Right atrium auricular region (tissue), 2 donors: ENCODE results near the gene TXLNB. TPM values are rescaled to one million over a fixed set of nuclear protein-coding genes. Genes with fewer than 3 reads are reported as not detected.

Experiments used
- DNase-seq: peaks from one replicate; pipeline ENCODE4 v3.0.0-alpha.2; 2019; ENCODE audit warnings: low spot score
- H3K27ac ChIP-seq, 2 donors: fragments of 200-600 bp; sonication (generic); 1 replicate in 1 of 2; 2 replicates in 1 of 2; pipeline ENCODE4 v1.5.1; 2016 to 2019
- H3K27me3 ChIP-seq, 2 donors: fragments of 200-600 bp; sonication (generic); one replicate each; pipeline versions ENCODE4 v1.5.1 to v1.6.0; 2017 to 2019
- H3K36me3 ChIP-seq: fragments of 200-600 bp; sonication (generic); one replicate; pipeline ENCODE4 v1.5.1; 2016
- H3K4me1 ChIP-seq, 2 donors: fragments of 200-600 bp; sonication (generic); one replicate each; pipeline versions ENCODE4 v1.5.1 to v1.6.0; 2017 to 2019
- H3K4me3 ChIP-seq, 2 donors: fragments of 200-600 bp; sonication (generic); 1 replicate in 1 of 2; 2 replicates in 1 of 2; pipeline ENCODE4 v1.5.1; 2017 to 2019; ENCODE audit warnings: mild to moderate bottlenecking in 1 of 2, moderate library complexity in 1 of 2
- H3K9me3 ChIP-seq, 2 donors: fragments of 200-600 bp; sonication (generic); one replicate each; pipeline ENCODE4 v1.5.1; 2019
- CTCF ChIP-seq, 2 donors: fragments of 200-600 bp; sonication (generic); IDR thresholded peaks; one replicate each; pipeline ENCODE4 v1.5.1; 2019; ENCODE audit warnings: antibody characterized with exemption in 2 of 2
- total RNA-seq, 2 donors: library from RNA; depleted of rRNA; stranded (reverse); fragments of >200 nt; gene quantifications; one replicate each; pipeline ENCODE4 v1.1.0, GENCODE V29; 2016

TXLNB gene
- total RNA-seq, 2 donors from 2014 or later: 74.7 to 132 TPM

- no peaks in the 10 kb centered on the region for H3K27me3 ChIP-seq
- H3K4me1 ChIP-seq: no peaks in the 10 kb centered on the region
- H3K9me3 ChIP-seq: peaks cover 5 to 39% of the 10 kb centered on the region in 2 donors
- no peak overlapping the region for H3K4me3 ChIP-seq
- TF ChIP-seq CTCF (IDR thresholded peaks at IDR 0.05): no peak
- no peak for DNase-seq
- no peaks in the 10 kb centered on the region for H3K36me3 ChIP-seq
- H3K27ac ChIP-seq: no peak overlapping the region
Measured at GRCh38 chr6:139205843-139206242, 86.0 kb downstream of the TXLNB start.

- peaks cover 5 to 31% of the 10 kb centered on the region in 2 donors for H3K9me3 ChIP-seq
- H3K27ac ChIP-seq: no peak overlapping the region
- DNase-seq: no peak
- H3K27me3 ChIP-seq: no peaks in the 10 kb centered on the region
- no peak overlapping the region for H3K4me3 ChIP-seq
- no peak for TF ChIP-seq CTCF (IDR thresholded peaks at IDR 0.05)
- H3K4me1 ChIP-seq: no peaks in the 10 kb centered on the region
- H3K36me3 ChIP-seq: no peaks in the 10 kb centered on the region
Measured at GRCh38 chr6:139204978-139205377, 86.8 kb downstream of the TXLNB start.

GRCh38 chr6:139201378-139201777 lies 90.4 kb downstream of the TXLNB start:
- peaks cover 5 to 14% of the 10 kb centered on the region in 2 donors for H3K9me3 ChIP-seq
- H3K4me3 ChIP-seq: no peak overlapping the region
- H3K36me3 ChIP-seq: no peaks in the 10 kb centered on the region
- no peak for DNase-seq
- H3K27ac ChIP-seq: no peak overlapping the region
- H3K27me3 ChIP-seq: no peaks in the 10 kb centered on the region
- no peaks in the 10 kb centered on the region for H3K4me1 ChIP-seq
- no peak for TF ChIP-seq CTCF (IDR thresholded peaks at IDR 0.05)

- Histone ChIP-seq H3K36me3 (no peaks in the 10 kb centered on the region), H3K4me1 (no peaks in the 10 kb centered on the region), H3K9me3 (no peaks in the 10 kb centered on the region), H3K4me3 (no peak overlapping the region), H3K27ac (no peak overlapping the region), H3K27me3 (no peaks in the 10 kb centered on the region)
- no peak for TF ChIP-seq CTCF (IDR thresholded peaks at IDR 0.05)
- no peak for DNase-seq
Measured at GRCh38 chr6:139198529-139199288, 93.1 kb downstream of the TXLNB start.

- TF ChIP-seq CTCF (IDR thresholded peaks at IDR 0.05): no peak
- no peaks in the 10 kb centered on the region for H3K36me3 ChIP-seq
- no peaks in the 10 kb centered on the region for H3K27me3 ChIP-seq
- H3K27ac ChIP-seq: no peak overlapping the region
- no peak for DNase-seq
- no peaks in the 10 kb centered on the region for H3K9me3 ChIP-seq
- H3K4me3 ChIP-seq: no peak overlapping the region
- no peaks in the 10 kb centered on the region for H3K4me1 ChIP-seq
Measured at GRCh38 chr6:139194740-139195139, 97.1 kb downstream of the TXLNB start.

Other genes starting within 250 kb of the TXLNB start
- gene HECA, start 156.9 kb downstream of the TXLNB start, total RNA-seq: 10 to 100 TPM; 43.4 to 51.1 TPM
- 100 to 1,000 TPM; 119 to 208 TPM for gene CITED2, start 82.7 kb upstream of the TXLNB start, total RNA-seq